AG10803 (cell line): ENCODE results near the gene BCAR3.
"Not testable (repeated sequence)": the region's sequence is repeated elsewhere in the genome, so short reads cannot be mapped to it uniquely, and the experiment has no call there.

Source experiments
- DNase-seq: peaks from one replicate; pipeline ENCODE4 v3.0.0; 2010; ENCODE audit warnings: low read depth
- H3K4me3 ChIP-seq: 2 replicates; pipeline ENCODE4 v1.5.1; 2011; ENCODE audit warnings: mild to moderate bottlenecking, low read length, control low read depth
- TF ChIP-seq, protein P1 (sequence below): conservative IDR thresholded peaks from 2 replicates; pipeline ENCODE4 v1.5.1; 2011; ENCODE audit warnings: mild to moderate bottlenecking, low read length, control low read depth, inconsistent platforms

Gene BCAR3

DNA sequence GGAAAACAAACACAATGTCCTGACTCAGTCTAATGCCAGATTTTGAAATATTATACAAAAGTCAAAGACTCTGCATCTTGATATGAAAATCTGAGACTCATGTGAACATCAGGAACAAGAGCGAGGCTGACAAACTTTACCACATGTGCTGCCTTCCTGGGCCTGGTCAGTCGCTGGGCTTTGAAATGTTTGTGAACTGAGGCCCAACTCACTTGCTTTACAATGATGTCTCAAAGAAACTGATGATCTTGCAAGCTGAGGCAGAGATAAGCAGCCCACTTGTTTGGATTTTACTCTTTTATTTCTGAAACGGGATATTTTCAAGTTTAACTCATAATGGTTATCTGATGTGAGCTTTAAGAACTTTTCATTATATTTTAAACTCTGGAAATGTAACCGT lies 2.1 kb downstream of the BCAR3 start:
- H3K4me3 ChIP-seq, result peak overlapping the region; percentile 65
- DNase-seq, result no peak
- TF ChIP-seq, protein P1, sequence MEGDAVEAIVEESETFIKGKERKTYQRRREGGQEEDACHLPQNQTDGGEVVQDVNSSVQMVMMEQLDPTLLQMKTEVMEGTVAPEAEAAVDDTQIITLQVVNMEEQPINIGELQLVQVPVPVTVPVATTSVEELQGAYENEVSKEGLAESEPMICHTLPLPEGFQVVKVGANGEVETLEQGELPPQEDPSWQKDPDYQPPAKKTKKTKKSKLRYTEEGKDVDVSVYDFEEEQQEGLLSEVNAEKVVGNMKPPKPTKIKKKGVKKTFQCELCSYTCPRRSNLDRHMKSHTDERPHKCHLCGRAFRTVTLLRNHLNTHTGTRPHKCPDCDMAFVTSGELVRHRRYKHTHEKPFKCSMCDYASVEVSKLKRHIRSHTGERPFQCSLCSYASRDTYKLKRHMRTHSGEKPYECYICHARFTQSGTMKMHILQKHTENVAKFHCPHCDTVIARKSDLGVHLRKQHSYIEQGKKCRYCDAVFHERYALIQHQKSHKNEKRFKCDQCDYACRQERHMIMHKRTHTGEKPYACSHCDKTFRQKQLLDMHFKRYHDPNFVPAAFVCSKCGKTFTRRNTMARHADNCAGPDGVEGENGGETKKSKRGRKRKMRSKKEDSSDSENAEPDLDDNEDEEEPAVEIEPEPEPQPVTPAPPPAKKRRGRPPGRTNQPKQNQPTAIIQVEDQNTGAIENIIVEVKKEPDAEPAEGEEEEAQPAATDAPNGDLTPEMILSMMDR, result no peak

DNA sequence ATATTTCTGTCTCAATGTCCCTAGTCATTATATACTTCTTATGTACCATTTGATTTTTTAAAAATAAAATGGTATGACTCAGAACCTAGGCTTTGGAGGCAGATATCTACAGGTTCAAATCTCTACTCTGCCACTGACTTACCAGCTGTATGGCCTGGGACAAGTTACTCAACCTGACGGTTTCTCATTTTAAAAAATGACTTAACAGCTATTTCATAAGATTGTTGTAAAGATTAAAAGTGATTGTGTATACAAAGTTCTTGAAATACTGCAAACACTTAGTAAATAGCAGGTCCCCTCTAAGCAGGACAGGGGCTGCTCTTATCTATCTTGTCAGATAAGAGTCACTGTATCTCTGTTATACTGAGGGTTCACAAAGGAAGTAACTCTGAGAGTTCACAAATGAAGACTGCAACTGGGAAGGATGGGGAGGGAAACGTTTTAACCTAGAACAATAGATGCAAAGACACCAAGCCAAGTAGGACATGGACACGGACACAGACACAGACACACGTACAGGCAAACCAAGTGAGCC lies 2.6 kb downstream of the BCAR3 start:
- DNase-seq, result no peak
- TF ChIP-seq, protein P1, result no peak
- H3K4me3 ChIP-seq, result peak overlapping the region; percentile 14

DNA sequence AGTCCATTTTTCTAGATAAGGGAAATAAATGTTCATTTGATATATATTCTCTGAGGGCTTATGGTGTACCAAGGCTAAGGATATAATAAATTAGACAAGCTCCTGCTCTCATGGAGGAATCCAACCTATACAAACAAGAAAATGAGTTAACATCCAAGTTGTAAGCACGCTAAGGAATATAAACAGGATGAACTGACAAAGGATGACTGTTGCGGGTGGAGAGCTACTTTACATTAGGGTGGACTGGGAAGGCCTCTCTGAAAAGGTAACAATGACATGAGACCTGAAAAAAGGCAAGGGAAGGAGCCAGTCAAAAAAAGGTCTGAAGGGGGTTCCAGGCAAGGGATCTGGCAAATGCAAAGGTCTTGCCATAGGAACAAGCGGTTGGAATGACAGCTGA lies 3.1 kb downstream of the BCAR3 start:
- no peak for DNase-seq
- H3K4me3 ChIP-seq, result no peak overlapping the region
- TF ChIP-seq, protein P1, result no peak

DNA sequence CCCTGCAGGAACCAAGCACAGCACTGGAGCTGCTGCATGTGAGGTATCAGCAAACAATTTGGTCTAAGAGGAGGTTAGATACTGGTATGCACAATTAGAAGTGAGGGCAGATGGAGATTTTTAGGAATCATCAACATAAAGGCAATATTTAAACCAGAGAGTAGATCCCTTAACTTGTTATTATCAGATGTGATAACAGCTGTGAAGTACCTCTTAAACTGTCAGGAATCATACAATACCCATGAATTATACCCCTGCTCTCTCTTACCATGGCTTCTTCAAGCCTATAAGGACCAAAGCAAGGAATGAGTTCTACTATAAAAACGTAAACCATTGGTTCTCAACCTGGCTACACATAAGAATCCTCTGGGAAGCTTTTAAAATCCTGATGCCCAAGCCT lies 3.9 kb downstream of the BCAR3 start:
- DNase-seq, result no peak
- TF ChIP-seq, protein P1, result no peak
- H3K4me3 ChIP-seq, result no peak overlapping the region

DNA sequence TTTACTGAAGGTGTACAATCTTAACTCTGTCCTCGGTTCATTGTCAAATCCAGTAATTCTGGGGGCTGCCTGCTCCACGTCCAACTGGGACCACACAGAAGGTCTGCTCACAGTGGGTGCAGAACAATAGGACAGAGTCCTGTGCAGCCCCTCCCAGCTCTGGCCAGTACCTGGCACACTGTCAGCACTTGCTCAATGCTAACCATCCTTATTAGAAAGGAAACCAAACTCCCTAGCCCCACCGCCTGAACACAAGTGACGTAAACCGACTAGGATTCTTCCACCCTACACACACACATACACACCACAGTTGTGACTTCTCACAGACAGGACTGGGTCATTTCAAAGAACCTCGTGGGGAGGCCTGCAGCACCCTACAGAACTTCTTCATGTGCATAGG lies 5.2 kb downstream of the BCAR3 start:
- no peak overlapping the region for H3K4me3 ChIP-seq
- DNase-seq, result peak; percentile 34
- TF ChIP-seq, protein P1, result no peak

DNA sequence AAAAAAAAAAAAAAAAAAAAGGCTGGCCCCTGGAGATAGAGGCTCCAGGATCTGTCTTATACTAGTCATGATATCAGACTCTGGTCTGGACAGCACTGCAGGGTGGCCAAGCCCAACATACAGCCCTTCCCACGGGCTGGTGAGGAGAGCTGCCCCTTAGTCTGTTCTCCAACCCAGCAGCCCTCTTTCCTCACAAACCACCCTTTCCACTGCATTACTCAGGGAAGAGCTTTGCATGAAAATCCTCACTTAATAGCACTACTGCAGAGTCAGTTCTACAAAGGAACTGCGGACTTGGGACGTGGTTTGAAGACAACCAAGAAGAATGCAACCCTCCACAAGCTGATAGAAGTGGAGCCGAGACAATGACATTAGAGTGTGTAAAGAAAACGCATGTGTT lies 5.7 kb downstream of the BCAR3 start:
- TF ChIP-seq, protein P1, result no peak
- no peak overlapping the region for H3K4me3 ChIP-seq
- no peak for DNase-seq

DNA sequence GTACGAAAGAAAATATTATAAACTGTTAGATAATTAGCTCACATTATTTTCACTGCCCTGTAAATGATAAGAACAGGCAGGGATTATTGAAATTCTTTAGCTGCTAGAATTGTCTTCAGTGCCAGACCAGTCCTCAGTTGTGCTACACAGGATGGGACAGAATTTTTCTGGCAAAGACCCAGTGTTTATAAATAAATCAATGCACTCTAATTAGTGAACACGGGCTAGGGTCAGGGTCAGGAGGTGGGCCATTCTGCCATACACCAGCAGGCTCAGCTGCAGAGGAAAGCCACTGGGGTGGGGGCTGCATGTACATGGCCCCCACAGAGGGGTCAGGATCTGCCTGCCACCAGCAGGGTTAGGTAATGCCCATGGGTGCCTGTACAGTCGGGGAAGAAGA lies 6.4 kb downstream of the BCAR3 start:
- no peak for DNase-seq
- TF ChIP-seq, protein P1, result no peak
- H3K4me3 ChIP-seq, result no peak overlapping the region

DNA sequence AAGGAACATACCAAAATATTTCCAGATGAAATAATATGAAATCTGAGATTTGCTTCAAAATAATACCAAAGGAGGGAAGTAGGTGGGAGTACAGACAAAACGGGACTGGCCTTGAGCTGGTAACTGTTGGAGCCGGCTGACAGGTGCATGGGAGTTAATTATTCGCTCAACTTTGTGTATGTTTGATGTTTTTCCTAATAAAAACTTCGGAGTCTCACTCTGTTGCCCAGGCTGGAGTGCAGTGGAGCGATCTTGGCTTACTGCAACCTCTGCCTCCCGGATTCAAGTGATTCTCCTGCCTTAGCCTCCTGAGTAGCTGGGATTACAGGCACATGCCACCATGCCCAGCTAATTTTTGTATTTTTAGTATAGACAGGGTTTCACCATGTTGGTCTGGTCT lies 7.6 kb downstream of the BCAR3 start:
- DNase-seq, H3K4me3 ChIP-seq: not testable (repeated sequence)
